Central memory CD8-positive, alpha-beta T cell (primary cell): ENCODE results near the gene ENKD1.
A peak's percentile ranks its signal among the peaks of the same experiment; 100 is the strongest.

Source experiments
- ATAC-seq: fragments of 150-1000 bp; cut with Tn5 transposase; replicated peaks from 2 replicates; pipeline ENCODE4 v1.10.0; 2022; ENCODE audit warnings: mild to moderate bottlenecking, moderate FRiP score, moderate number of reproducible peaks; ENCODE audit not compliant: poor library complexity, severe bottlenecking; ENCODE audit errors: extremely low read depth
- DNase-seq, 2 donors: peaks; one replicate each; pipeline ENCODE4 v3.0.0; 2021; ENCODE audit warnings: low spot score in 2 of 2
- H3K27ac Mint-ChIP-seq: one replicate; pipeline ENCODE4 v1.8.0; 2022; ENCODE audit warnings: low read depth, mild to moderate bottlenecking, moderate library complexity, mixed read lengths
- H3K27me3 Mint-ChIP-seq: one replicate; pipeline ENCODE4 v1.8.0; 2022; ENCODE audit warnings: mixed read lengths
- H3K36me3 Mint-ChIP-seq: one replicate; pipeline ENCODE4 v1.8.0; 2022; ENCODE audit warnings: mild to moderate bottlenecking, moderate library complexity, mixed read lengths; ENCODE audit not compliant: insufficient read depth
- H3K4me1 Mint-ChIP-seq: one replicate; pipeline ENCODE4 v1.8.0; 2022; ENCODE audit warnings: mixed read lengths
- H3K4me3 Mint-ChIP-seq: one replicate; pipeline ENCODE4 v1.8.0; 2022; ENCODE audit warnings: mild to moderate bottlenecking, moderate library complexity, mixed read lengths
- H3K9me3 Mint-ChIP-seq: one replicate; pipeline ENCODE4 v1.8.0; 2022; ENCODE audit warnings: mixed read lengths

Gene ENKD1

DNA sequence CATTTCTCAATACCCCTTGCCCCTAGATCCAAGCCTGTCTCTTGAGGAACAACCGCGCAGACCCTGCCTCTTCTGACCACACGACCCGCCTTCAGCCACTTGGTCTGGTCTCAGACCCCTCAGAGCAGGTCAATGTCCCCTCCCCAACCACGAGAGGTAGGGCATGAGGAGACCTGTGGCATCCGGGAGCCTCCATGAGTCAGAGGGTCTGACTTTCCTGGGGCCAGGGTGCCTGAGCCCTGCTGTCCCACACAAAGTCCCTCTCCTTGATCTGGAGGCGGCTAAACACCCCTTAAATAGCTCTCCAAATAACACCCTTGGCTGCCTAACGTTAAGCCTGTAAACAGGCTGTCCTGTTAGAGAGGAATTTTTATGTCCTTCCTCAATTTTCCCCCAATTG, 16.5 kb downstream of the ENKD1 start:
- H3K4me3 Mint-ChIP-seq, result no peak overlapping the region
- H3K27ac Mint-ChIP-seq, result peak overlapping the region; percentile 32
- H3K36me3 Mint-ChIP-seq, result peaks cover 21% of the 10 kb centered on the region
- DNase-seq, result no peak
- H3K9me3 Mint-ChIP-seq, result no peaks in the 10 kb centered on the region
- peaks cover 18% of the 10 kb centered on the region for H3K4me1 Mint-ChIP-seq
- no peak for ATAC-seq
- H3K27me3 Mint-ChIP-seq, result no peaks in the 10 kb centered on the region

DNA sequence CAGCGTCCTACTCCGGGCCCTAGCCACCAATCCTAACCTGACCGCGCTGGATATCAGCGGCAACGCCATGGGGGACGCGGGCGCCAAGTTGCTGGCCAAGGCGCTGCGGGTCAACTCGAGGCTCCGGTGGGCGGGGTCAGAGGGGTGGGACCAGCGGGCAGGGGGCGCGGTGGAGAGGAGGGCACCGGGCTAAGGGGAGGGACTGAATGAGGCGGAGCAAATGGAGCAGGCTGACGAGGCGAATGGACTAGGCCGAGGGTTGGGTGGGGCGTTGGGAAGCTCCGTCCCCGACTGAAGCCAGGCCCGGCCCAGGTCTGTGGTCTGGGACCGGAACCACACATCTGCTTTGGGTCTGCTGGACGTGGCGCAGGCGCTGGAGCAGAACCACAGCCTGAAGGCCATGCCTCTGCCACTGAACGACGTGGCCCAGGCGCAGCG, 17.0 kb downstream of the ENKD1 start:
- Mint-ChIP-seq H3K4me1 (peaks cover 18% of the 10 kb centered on the region), H3K36me3 (peaks cover 19% of the 10 kb centered on the region)
- no peak for ATAC-seq

DNA sequence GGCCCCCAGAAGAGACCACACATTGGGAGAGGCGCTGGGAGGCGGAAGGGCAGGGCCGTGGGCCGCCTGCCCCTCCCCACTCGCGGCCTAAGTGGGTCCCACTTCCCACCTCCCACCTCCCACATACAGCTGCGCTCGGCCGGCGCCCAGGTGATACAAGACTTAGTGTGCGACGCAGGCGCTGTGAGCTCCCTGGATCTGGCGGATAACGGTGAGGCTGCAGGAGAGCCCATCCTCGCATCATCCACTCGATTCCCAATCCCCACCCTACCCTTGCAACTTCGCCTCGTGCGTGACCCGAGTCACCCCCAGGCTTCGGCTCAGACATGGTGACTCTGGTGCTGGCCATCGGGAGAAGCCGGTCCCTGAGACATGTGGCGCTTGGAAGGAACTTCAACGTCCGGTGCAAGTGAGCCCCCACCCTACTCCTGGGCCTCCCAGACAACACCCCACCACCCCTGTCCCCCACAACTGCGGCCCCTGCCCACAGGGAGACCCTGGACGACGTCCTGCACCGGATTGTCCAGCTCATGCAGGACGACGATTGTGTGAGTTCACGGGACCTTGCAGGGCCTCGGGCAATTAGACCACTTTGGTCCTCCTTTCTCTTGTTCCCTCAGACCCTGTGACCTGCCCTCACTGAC, 17.7 kb downstream of the ENKD1 start:
- DNase-seq (no peak), ATAC-seq (no peak)
- Mint-ChIP-seq H3K4me3 (no peak overlapping the region), H3K4me1 (peaks cover 18% of the 10 kb centered on the region), H3K27me3 (no peaks in the 10 kb centered on the region), H3K36me3 (peaks cover 19% of the 10 kb centered on the region), H3K27ac (no peak overlapping the region), H3K9me3 (no peaks in the 10 kb centered on the region)

More for the DNA sequence above, 17.0 kb downstream of the ENKD1 start:
- Mint-ChIP-seq H3K4me3 (no peak overlapping the region), H3K27ac (no peak overlapping the region), H3K9me3 (no peaks in the 10 kb centered on the region), H3K27me3 (no peaks in the 10 kb centered on the region)
- DNase-seq, result no peak

DNA sequence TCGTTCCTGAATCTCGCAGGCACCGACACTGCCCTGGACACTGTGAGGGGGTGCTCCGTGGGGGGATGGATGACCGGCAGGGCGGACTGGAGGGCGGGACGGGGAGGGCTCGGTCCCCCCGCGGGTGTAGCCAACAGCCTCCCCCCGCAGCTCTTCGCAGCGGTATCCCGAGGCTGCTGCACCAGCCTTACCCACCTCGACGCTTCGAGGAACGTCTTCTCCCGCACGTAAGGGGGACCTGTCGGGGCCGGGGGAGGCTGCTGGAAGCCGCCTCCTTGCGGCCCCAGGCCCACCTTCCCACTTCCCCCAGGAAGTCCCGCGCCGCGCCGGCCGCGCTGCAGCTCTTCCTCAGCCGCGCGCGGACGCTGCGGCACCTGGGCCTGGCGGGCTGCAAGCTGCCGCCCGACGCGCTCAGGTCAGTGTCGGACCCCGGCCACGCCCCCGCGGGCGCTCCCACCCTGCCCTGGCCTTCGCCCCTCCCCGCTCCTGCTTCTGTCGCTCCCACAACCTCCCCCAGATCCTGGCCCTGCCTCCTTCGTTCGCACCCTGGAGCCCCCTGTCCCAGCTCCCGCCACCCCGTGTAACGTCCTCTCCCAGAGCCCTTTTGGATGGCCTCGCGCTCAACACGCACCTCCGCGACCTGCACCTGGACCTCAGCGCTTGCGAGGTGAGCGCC, 18.3 kb downstream of the ENKD1 start:
- no peak overlapping the region for H3K27ac Mint-ChIP-seq
- H3K36me3 Mint-ChIP-seq, result peaks cover 19% of the 10 kb centered on the region
- H3K27me3 Mint-ChIP-seq, result no peaks in the 10 kb centered on the region
- DNase-seq (no peak), ATAC-seq (no peak)
- H3K9me3 Mint-ChIP-seq, result no peaks in the 10 kb centered on the region
- no peak overlapping the region for H3K4me3 Mint-ChIP-seq
- peaks cover 18% of the 10 kb centered on the region for H3K4me1 Mint-ChIP-seq

DNA sequence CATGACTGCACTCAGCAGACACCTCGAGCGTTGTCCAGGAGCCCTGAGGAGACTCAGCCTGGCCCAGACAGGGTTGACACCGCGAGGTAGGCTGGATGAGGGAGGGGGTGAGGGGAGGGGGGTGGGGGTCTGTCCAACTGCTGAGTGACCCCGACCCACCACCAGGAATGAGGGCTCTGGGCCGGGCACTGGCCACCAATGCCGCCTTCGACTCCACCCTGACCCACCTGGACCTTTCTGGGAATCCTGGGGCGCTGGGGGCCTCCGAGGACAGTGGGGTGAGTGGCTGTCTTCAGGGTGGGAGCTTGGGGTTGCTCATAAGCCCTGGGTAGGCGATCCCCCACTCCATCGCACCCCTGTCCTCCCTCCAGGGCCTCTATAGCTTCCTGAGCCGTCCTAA, 18.9 kb downstream of the ENKD1 start:
- peaks cover 19% of the 10 kb centered on the region for H3K36me3 Mint-ChIP-seq
- H3K9me3 Mint-ChIP-seq, result no peaks in the 10 kb centered on the region
- no peak for DNase-seq
- H3K4me3 Mint-ChIP-seq, result no peak overlapping the region
- peaks cover 18% of the 10 kb centered on the region for H3K4me1 Mint-ChIP-seq
- no peaks in the 10 kb centered on the region for H3K27me3 Mint-ChIP-seq
- no peak overlapping the region for H3K27ac Mint-ChIP-seq
- ATAC-seq, result no peak

DNA sequence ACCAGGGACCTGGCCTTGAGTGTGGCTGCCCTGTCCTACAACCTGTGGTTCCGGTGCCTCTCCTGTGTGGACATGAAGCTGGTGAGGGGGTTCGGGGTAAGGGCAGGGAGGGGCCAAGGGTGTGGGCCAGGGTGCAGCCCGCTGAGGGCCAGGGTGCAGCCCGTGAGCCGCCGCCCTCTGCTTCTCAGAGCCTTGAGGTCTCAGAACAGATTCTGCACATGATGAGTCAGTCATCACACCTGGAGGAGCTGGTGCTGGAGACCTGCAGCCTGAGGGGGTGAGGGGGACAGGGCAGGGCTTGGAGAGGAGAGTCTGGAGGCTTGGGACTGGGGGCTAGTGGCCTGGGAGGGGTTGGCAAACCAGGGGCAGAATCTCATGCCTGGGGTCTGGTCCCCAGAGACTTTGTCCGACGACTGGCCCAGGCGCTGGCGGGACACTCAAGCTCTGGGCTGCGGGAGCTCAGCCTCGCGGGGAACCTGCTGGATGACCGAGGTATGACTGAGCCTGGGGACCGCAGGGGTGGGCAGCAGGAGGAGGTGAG, 19.4 kb downstream of the ENKD1 start:
- H3K27me3 Mint-ChIP-seq, result no peaks in the 10 kb centered on the region
- H3K9me3 Mint-ChIP-seq, result no peaks in the 10 kb centered on the region
- DNase-seq (no peak), ATAC-seq (no peak)
- no peak overlapping the region for H3K4me3 Mint-ChIP-seq
- H3K4me1 Mint-ChIP-seq, result peaks cover 17% of the 10 kb centered on the region
- H3K36me3 Mint-ChIP-seq, result peaks cover 18% of the 10 kb centered on the region
- peak overlapping the region; percentile 13 for H3K27ac Mint-ChIP-seq

DNA sequence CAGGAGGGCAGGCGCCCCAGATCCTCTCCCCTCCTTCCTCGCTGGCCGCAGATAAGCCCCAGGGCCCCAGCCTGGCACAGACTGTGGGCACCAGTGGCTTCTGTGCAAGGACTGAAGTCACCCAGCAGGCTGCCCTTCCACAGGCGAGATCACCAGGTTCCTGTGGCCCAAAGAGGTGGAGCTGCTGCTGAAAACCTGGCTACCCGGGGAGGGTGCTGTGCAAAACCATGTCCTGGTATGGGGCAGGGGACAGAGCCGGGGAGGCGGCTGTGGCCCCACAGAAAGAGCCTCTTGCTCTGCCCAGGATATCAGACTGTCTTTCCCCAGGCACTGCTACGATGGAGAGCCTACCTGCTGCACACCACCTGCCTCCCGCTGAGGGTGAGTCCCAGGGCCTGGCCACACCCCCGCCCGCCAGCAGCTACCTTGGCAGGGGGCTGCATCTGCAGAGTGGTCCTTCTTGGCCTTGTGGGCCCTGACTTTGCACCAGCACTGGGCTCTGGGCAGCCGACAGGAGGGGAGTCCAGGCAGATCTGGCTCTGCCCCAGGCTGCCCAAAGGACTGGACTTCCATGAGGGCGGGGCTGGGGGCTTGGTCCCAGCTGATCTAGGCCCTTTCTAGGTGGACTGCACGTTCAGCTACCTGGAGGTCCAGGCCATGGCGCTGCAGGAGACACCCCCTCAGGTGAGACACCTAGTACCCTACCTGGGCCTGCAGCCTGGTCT, 21.0 kb downstream of the ENKD1 start:
- peak overlapping the region; percentile 79 for H3K4me3 Mint-ChIP-seq
- peaks cover 8% of the 10 kb centered on the region for H3K4me1 Mint-ChIP-seq
- peak overlapping the region; percentile 83 for H3K27ac Mint-ChIP-seq
- ATAC-seq, result peak; percentile 17
- peaks cover 16% of the 10 kb centered on the region for H3K36me3 Mint-ChIP-seq
- no peaks in the 10 kb centered on the region for H3K9me3 Mint-ChIP-seq
- no peaks in the 10 kb centered on the region for H3K27me3 Mint-ChIP-seq
- DNase-seq, result no peak

DNA sequence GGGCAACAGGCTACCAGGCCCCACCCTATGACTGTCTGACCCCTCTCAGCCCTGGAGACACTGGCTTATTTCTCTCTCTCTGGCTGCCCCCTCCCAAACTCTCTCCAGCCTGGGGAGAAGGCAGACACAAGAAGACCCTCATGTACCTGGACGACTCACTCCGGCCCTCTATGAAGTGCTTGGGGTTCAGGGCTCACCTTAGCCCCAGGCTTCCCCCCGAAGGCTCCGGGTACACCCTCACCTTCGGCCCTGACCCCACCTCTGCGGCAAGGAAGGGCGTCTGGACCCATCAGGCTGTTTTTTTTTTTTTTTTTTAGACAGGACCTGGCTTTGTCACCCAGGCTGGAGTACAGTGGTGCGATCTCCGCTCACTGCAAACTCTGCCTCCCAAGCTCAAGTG, 22.5 kb downstream of the ENKD1 start:
- Mint-ChIP-seq H3K4me1 (no peaks in the 10 kb centered on the region), H3K27me3 (no peaks in the 10 kb centered on the region), H3K36me3 (peaks cover 18% of the 10 kb centered on the region), H3K9me3 (no peaks in the 10 kb centered on the region), H3K27ac (no peak overlapping the region), H3K4me3 (peak overlapping the region; percentile 79)
- DNase-seq (no peak), ATAC-seq (no peak)

DNA sequence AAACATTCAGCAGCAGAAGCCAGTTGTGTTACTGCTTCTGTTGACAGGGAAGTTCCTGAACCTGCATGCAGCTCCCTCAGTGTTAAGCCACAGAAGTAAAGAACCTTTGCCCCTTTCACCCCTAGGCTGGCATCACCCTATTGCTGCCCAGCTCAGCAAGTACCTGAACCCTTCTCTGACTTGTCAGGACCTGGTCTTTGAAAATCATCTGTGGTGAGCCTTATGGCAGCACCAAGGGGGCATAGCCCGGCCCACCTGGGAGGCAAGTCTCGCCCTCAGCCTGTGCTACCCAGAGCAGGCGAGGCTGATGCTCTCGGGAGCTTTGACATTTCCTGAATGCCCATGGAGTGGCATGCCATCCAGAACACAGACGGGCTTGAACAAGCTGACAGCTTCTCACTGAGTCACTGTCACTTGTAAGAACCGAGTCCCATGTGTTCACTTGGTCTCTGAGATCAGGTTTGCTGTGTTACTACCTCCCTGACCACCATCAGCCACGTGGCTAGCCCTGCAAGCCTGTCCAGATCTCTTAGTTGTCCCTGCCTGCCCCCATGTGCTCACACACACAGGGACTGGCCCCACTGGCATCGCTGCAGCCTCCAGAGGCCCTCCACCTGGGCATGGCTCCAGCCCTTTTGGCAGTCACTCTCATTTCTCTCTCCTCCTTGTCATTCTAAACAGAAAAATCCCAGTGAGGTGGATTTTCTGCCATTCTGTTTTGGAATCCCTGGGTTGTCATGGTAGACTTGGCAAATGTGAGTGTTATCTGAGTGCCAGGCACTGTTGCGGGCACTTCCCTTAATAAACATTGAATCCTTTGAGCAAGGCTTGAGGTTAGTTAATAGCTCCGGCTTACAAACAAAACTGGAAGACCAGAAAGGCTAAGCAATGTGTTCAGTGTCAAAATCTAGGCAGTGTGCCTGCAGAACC, 24.5 kb downstream of the ENKD1 start:
- Mint-ChIP-seq H3K9me3 (no peaks in the 10 kb centered on the region), H3K36me3 (peaks cover 33% of the 10 kb centered on the region), H3K27ac (no peak overlapping the region), H3K4me3 (no peak overlapping the region), H3K4me1 (no peaks in the 10 kb centered on the region), H3K27me3 (no peaks in the 10 kb centered on the region)
- no peak for DNase-seq
- no peak for ATAC-seq

DNA sequence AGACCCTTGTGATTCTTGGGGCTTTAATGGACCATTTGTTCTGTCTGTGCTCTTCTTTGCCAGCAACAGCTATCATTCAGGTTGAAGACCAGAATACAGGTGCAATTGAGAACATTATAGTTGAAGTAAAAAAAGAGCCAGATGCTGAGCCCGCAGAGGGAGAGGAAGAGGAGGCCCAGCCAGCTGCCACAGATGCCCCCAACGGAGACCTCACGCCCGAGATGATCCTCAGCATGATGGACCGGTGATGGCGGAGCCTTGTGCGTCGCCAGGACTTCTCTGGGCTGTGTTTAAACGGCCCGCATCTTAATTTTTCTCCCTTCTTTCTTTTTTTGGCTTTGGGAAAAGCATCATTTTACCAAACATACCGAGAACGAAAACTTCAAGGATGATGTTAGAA, 28.9 kb downstream of the ENKD1 start:
- Mint-ChIP-seq H3K4me3 (no peak overlapping the region), H3K27ac (no peak overlapping the region), H3K4me1 (no peaks in the 10 kb centered on the region), H3K9me3 (no peaks in the 10 kb centered on the region), H3K27me3 (no peaks in the 10 kb centered on the region), H3K36me3 (peaks cover 56% of the 10 kb centered on the region)
- ATAC-seq, result no peak
- DNase-seq, result no peak

DNA sequence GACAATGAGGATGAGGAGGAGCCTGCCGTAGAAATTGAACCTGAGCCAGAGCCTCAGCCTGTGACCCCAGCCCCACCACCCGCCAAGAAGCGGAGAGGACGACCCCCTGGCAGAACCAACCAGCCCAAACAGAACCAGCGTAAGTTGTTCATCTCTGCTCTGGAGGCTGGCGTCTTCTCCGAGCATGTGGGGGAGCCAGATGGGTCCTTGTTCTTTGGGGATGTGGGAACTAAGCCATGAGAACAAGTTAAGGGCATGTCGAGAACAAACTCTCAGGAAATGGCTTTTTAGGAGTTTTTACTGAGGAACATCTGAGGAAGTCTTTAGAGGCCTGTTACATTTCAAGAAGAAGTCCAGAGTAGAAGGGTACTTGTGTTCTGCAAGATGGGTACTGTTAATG, 29.8 kb downstream of the ENKD1 start:
- no peak overlapping the region for H3K27ac Mint-ChIP-seq
- no peaks in the 10 kb centered on the region for H3K4me1 Mint-ChIP-seq
- DNase-seq (no peak), ATAC-seq (no peak)
- no peaks in the 10 kb centered on the region for H3K27me3 Mint-ChIP-seq
- H3K9me3 Mint-ChIP-seq, result no peaks in the 10 kb centered on the region
- no peak overlapping the region for H3K4me3 Mint-ChIP-seq
- peaks cover 62% of the 10 kb centered on the region for H3K36me3 Mint-ChIP-seq
